DND-41 (cell line): ENCODE results near the gene KCNK4.
A peak's percentile ranks its signal among the peaks of the same experiment; 100 is the strongest.

ENCODE experiments used
- EZH2 ChIP-seq: IDR thresholded peaks from 3 replicates; pipeline ENCODE4 v1.6.1; 2012; ENCODE audit warnings: borderline replicate concordance, low read depth, mild to moderate bottlenecking, moderate library complexity, low read length, inconsistent platforms; ENCODE audit not compliant: severe bottlenecking
- TF ChIP-seq, protein P1 (sequence below): IDR thresholded peaks from 2 replicates; pipeline ENCODE4 v1.5.1; 2012; ENCODE audit warnings: borderline replicate concordance, low read length, moderate library complexity, mild to moderate bottlenecking; ENCODE audit not compliant: poor library complexity, severe bottlenecking; ENCODE audit errors: extremely low read depth

DNA sequence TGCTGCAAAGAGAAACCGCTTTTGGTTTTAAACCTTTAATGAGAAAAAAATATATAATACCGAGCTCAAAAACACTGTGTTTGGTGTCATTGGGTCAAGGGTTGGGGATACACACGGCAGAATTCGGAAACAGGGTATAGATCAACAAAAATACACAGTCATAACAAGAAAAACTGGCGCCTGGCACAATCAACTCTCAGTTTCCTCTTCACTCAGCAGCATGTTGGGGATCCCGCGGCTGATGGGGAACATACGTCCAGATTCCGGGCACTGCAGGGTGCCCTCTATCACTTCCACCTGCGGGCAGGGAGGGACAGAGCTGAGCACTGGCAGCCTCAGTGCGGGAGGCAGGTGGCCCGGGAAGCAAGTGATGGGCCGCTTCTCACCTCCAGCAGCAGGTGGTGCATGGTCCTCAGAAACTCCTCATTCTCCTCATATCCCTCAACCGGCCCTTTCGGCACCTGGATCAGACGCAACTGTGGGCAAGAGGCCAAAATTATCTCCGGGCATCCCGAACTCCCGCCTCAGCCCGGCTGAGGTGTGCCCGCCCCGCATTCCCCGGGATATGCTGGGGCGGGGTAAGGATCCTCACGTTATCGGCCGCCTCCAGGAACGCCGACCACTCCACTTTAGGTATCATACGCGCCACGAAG, 25.7 kb downstream of the KCNK4 start:
- TF ChIP-seq EZH2, result no peak
- TF ChIP-seq, protein P1, sequence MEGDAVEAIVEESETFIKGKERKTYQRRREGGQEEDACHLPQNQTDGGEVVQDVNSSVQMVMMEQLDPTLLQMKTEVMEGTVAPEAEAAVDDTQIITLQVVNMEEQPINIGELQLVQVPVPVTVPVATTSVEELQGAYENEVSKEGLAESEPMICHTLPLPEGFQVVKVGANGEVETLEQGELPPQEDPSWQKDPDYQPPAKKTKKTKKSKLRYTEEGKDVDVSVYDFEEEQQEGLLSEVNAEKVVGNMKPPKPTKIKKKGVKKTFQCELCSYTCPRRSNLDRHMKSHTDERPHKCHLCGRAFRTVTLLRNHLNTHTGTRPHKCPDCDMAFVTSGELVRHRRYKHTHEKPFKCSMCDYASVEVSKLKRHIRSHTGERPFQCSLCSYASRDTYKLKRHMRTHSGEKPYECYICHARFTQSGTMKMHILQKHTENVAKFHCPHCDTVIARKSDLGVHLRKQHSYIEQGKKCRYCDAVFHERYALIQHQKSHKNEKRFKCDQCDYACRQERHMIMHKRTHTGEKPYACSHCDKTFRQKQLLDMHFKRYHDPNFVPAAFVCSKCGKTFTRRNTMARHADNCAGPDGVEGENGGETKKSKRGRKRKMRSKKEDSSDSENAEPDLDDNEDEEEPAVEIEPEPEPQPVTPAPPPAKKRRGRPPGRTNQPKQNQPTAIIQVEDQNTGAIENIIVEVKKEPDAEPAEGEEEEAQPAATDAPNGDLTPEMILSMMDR, result peak; percentile 30
